Measurements from ENCODE around the gene TXNDC12. TPM values are rescaled to one million over a fixed set of nuclear protein-coding genes. Genes with fewer than 3 reads are reported as not detected.

TXNDC12 gene
- polyA plus RNA-seq, 3 donors, result 24.3 to 125 (median 121) TPM

- Histone ChIP-seq H3K4me3 (replicated peaks in 1 of 3; ENCODE audit: low read depth in 2 of 3, low read length in 3 of 3) (no peak overlapping the region), H3K36me3 (replicated peaks in 1 of 2; ENCODE audit: control insufficient read depth in 1 of 2, insufficient read depth in 2 of 2, low read length in 2 of 2) (no peaks in the 10 kb centered on the region), H4K20me1 (ENCODE audit: insufficient read depth, low read length) (no peaks in the 10 kb centered on the region), H3K27ac (ENCODE audit: low read depth in 1 of 2, low read length in 2 of 2) (no peak overlapping the region), H3K4me1 (ENCODE audit: control insufficient read depth in 1 of 2, insufficient read depth in 2 of 2, low read length in 2 of 2) (no peaks in the 10 kb centered on the region), H3K9me3 (replicated peaks in 1 of 2; ENCODE audit: control insufficient read depth in 1 of 2, insufficient read depth in 1 of 2, low read length in 2 of 2) (no peaks in the 10 kb centered on the region), H2AFZ (ENCODE audit: insufficient read depth, low read depth, low read length, poor library complexity, severe bottlenecking) (no peak overlapping the region), H3K9ac (ENCODE audit: insufficient read depth, low read length, poor library complexity, severe bottlenecking) (no peak overlapping the region), H3K79me2 (ENCODE audit: insufficient read depth, low read length) (no peaks in the 10 kb centered on the region), H3K4me2 (replicated peaks; ENCODE audit: extremely low read depth, low read length, poor library complexity, severe bottlenecking) (no peak overlapping the region), H3K27me3 (ENCODE audit: control insufficient read depth in 2 of 2, insufficient read depth in 2 of 2, low read length in 2 of 2) (no peaks in the 10 kb centered on the region)
- Mint-ChIP-seq H3K9me3 (no peaks in the 10 kb centered on the region), H3K4me3 (no peak overlapping the region), H3K4me1 (no peaks in the 10 kb centered on the region), H3K27ac (no peak overlapping the region), H3K36me3 (no peaks in the 10 kb centered on the region), H3K27me3 (ENCODE audit: low read depth in 3 of 3) (peaks cover 3 to 8% (median 3%) of the 10 kb centered on the region in 3 donors)
- intact Hi-C loops (cut with micrococcal nuclease), result no loop called here
- DNase-seq, result no peak
- 83% methylated on average over 1 of the region's 1 CpG for WGBS (ENCODE audit: insufficient coverage)
- TF ChIP-seq CTCF (IDR thresholded peaks at IDR 0.05), result no peak
Measured at GRCh38 chr1:51973587-51974474, 81.2 kb downstream of the TXNDC12 start.

Small RNA genes within 50 kb of the gene (small RNA-seq; reads per million reads assigned to genes)
- gene RN7SL290P (ENCODE audit: insufficient read length, low read depth) (not detected), gene RNA5SP48 (ENCODE audit: insufficient read length, low read depth) (not detected)

Other genes with a start within 250 kb of the TXNDC12 start
- gene NRDC, start 176.5 kb downstream of the TXNDC12 start, polyA plus RNA-seq, result 10 to 100 TPM; 66.8 to 92.0 (median 74.3) TPM
- under 1 TPM in 1 of 3 donors, not detected in 2; under 0.01 TPM for gene RAB3B, start 64.5 kb downstream of the TXNDC12 start, polyA plus RNA-seq
- gene KTI12, start 21.4 kb downstream of the TXNDC12 start, polyA plus RNA-seq, result 10 to 100 TPM in 2 of 3 donors, 1 to 10 TPM in 1; 6.4 to 18.2 (median 16.2) TPM
- gene BTF3L4, start 1.1 kb upstream of the TXNDC12 start, polyA plus RNA-seq, result 100 to 1,000 TPM in 2 of 3 donors, 10 to 100 TPM in 1; 27.0 to 116 (median 108) TPM
- gene ZFYVE9, start 86.9 kb upstream of the TXNDC12 start, polyA plus RNA-seq, result under 1 TPM in 1 of 3 donors, not detected in 2; 0.09 TPM